H1 (cell line): Measurements from ENCODE around the gene CDH6. TPM values are rescaled to one million over a fixed set of nuclear protein-coding genes. Genes with fewer than 3 reads are reported as not detected.

Source experiments
- CTCF ChIA-PET: fragments of 300-600 bp; sonication (Branson Sonifier 250); formaldehyde crosslinking; loops from one replicate; lab custom pipeline; 2021; ENCODE audit not compliant: partially characterized antibody; lab: Charles Lee
- POLR2A ChIA-PET: fragments of 300-600 bp; sonication (Branson Sonifier 250); formaldehyde crosslinking; loops from one replicate; lab custom pipeline; 2021; ENCODE audit warnings: inconsistent platforms; ENCODE audit not compliant: partially characterized antibody; lab: Charles Lee
- DNase-seq, 2 experiments: peaks; one replicate each; pipeline versions ENCODE4 v3.0.0 to v3.0.0-alpha.2; 2010 to 2022; ENCODE audit warnings: low spot score in 2 of 2, low read depth in 1 of 2, mixed read lengths in 1 of 2
- FAIRE-seq: peaks from 2 replicates; lab custom pipeline; 2011; peaks lifted over from hg19 to GRCh38; lab: Jason Lieb, UNC
- H2AFZ ChIP-seq: 2 replicates; pipeline ENCODE4 v1.8.1; 2012; ENCODE audit warnings: low read length, inconsistent platforms
- H2AK5ac ChIP-seq: 2 replicates; pipeline ENCODE4 v1.6.1; 2013; ENCODE audit warnings: low read depth, low read length
- H2BK120ac ChIP-seq: replicated peaks from 2 replicates; pipeline ENCODE3; 2013; ENCODE audit warnings: low read depth, low read length, inconsistent platforms
- H2BK12ac ChIP-seq: 2 replicates; pipeline ENCODE4 v1.6.1; 2013; ENCODE audit warnings: low read depth, low read length
- H2BK15ac ChIP-seq: 2 replicates; pipeline ENCODE4 v1.6.1; 2013; ENCODE audit warnings: low read length
- H2BK20ac ChIP-seq: 2 replicates; pipeline ENCODE4 v1.6.1; 2013; ENCODE audit warnings: low read length
- H2BK5ac ChIP-seq: 2 replicates; pipeline ENCODE4 v1.6.1; 2013; ENCODE audit warnings: low read depth, low read length
- H3K14ac ChIP-seq: 2 replicates; pipeline ENCODE4 v1.6.1; 2013; ENCODE audit warnings: inconsistent platforms; ENCODE audit not compliant: insufficient read length
- H3K18ac ChIP-seq: 2 replicates; pipeline ENCODE4 v1.6.1; 2013; ENCODE audit warnings: low read length; ENCODE audit errors: extremely low read depth
- H3K23ac ChIP-seq: 2 replicates; pipeline ENCODE4 v1.6.1; 2013; ENCODE audit warnings: inconsistent platforms; ENCODE audit not compliant: insufficient read length
- H3K23me2 ChIP-seq: 2 replicates; pipeline ENCODE4 v1.6.1; 2013; ENCODE audit warnings: low read depth, low read length
- H3K27ac ChIP-seq: 2 replicates; pipeline ENCODE4 v1.6.1; 2011; ENCODE audit warnings: low read depth, low read length, inconsistent platforms
- H3K27me3 ChIP-seq, 4 experiments: replicated peaks in 1 of 4; 1 replicate in 1 of 4; 2 replicates in 3 of 4; pipeline versions ENCODE4 v1.6.1 to v1.8.1; 2011 to 2013; ENCODE audit warnings: low read length in 3 of 4, mild to moderate bottlenecking in 3 of 4, inconsistent platforms in 2 of 4, mixed read lengths in 2 of 4, moderate library complexity in 1 of 4; ENCODE audit not compliant: control insufficient read depth in 3 of 4, insufficient read depth in 3 of 4; ENCODE audit errors: extremely low read depth in 1 of 4
- H3K36me3 ChIP-seq, 4 experiments: 2 replicates each; pipeline versions ENCODE4 v1.6.1 to v1.8.1; 2011 to 2013; ENCODE audit warnings: mild to moderate bottlenecking in 4 of 4, low read length in 3 of 4, moderate library complexity in 2 of 4, control low read depth in 1 of 4, inconsistent platforms in 1 of 4; ENCODE audit not compliant: insufficient read depth in 4 of 4, control insufficient read depth in 2 of 4
- H3K4ac ChIP-seq: replicated peaks from 2 replicates; pipeline ENCODE3; 2013; ENCODE audit warnings: low read length, low read depth, mixed read lengths, inconsistent platforms; ENCODE audit not compliant: insufficient read length
- H3K4me1 ChIP-seq, 4 experiments: replicated peaks in 1 of 4; 1 replicate in 1 of 4; 2 replicates in 3 of 4; pipeline versions ENCODE4 v1.6.1 to v1.8.1; 2011 to 2013; ENCODE audit warnings: low read length in 3 of 4, inconsistent platforms in 2 of 4, mixed read lengths in 1 of 4; ENCODE audit not compliant: insufficient read depth in 4 of 4, control insufficient read depth in 3 of 4
- H3K4me2 ChIP-seq, 2 experiments: 2 replicates each; pipeline versions ENCODE4 v1.6.1 to v1.8.1; 2011 to 2013; ENCODE audit warnings: low read depth in 2 of 2, low read length in 2 of 2, control low read depth in 1 of 2, inconsistent platforms in 1 of 2, mild to moderate bottlenecking in 1 of 2; ENCODE audit not compliant: insufficient read depth in 1 of 2
- H3K4me3 ChIP-seq, 4 experiments: fragments of 200-600, 300-600 bp in 1 of 4; sonication (generic), shearing (Covaris generic), sonication (Bioruptor Twin) in 1 of 4; 2 replicates each; pipeline versions ENCODE4 v1.5.1 to v1.8.1; 2011 to 2016; ENCODE audit warnings: low read length in 4 of 4, low read depth in 3 of 4, control low read depth in 2 of 4, inconsistent platforms in 2 of 4, mild to moderate bottlenecking in 2 of 4, mixed read lengths in 1 of 4, moderate library complexity in 1 of 4; ENCODE audit not compliant: insufficient read depth in 2 of 4; ENCODE audit errors: extremely low read depth in 1 of 4
- H3K56ac ChIP-seq: replicated peaks from 2 replicates; pipeline ENCODE3; 2013; ENCODE audit warnings: low read depth, mild to moderate bottlenecking, mixed read lengths, low read length, inconsistent platforms; ENCODE audit not compliant: insufficient read length
- H3K79me1 ChIP-seq: 2 replicates; pipeline ENCODE4 v1.6.1; 2013; ENCODE audit warnings: low read depth, low read length, control low read depth
- H3K79me2 ChIP-seq, 2 experiments: 2 replicates each; pipeline versions ENCODE4 v1.6.1 to v1.8.1; 2012 to 2013; ENCODE audit warnings: low read length in 2 of 2, mild to moderate bottlenecking in 2 of 2, inconsistent platforms in 1 of 2; ENCODE audit not compliant: insufficient read depth in 2 of 2, control insufficient read depth in 1 of 2
- H3K9ac ChIP-seq, 4 experiments: replicated peaks in 1 of 4; 1 replicate in 1 of 4; 2 replicates in 3 of 4; pipeline versions ENCODE4 v1.6.1 to v1.8.1; 2011 to 2013; ENCODE audit warnings: low read depth in 3 of 4, low read length in 3 of 4, control low read depth in 2 of 4, mild to moderate bottlenecking in 2 of 4, moderate library complexity in 2 of 4, inconsistent platforms in 1 of 4; ENCODE audit errors: extremely low read depth in 1 of 4
- H3K9me3 ChIP-seq, 2 experiments: 2 replicates each; pipeline versions ENCODE4 v1.6.1 to v1.8.1; 2012 to 2013; ENCODE audit warnings: mild to moderate bottlenecking in 2 of 2, moderate library complexity in 2 of 2, control low read depth in 1 of 2, inconsistent platforms in 1 of 2, low read depth in 1 of 2, low read length in 1 of 2, mixed read lengths in 1 of 2; ENCODE audit not compliant: insufficient read depth in 2 of 2
- H4K20me1 ChIP-seq, 2 experiments: replicated peaks in 1 of 2; 2 replicates each; pipeline versions ENCODE3 to v1.8.1; 2011 to 2013; ENCODE audit warnings: inconsistent platforms in 2 of 2, low read length in 2 of 2, mild to moderate bottlenecking in 1 of 2; ENCODE audit not compliant: insufficient read depth in 2 of 2, control insufficient read depth in 1 of 2
- H4K5ac ChIP-seq: 2 replicates; pipeline ENCODE4 v1.6.1; 2013; ENCODE audit warnings: low read length, low read depth, mixed read lengths, inconsistent platforms; ENCODE audit not compliant: insufficient read length
- H4K8ac ChIP-seq: 2 replicates; pipeline ENCODE4 v1.8.0; 2013; ENCODE audit warnings: mild to moderate bottlenecking, moderate library complexity, low read length, inconsistent platforms; ENCODE audit not compliant: insufficient read depth; ENCODE audit errors: extremely low read depth
- H4K91ac ChIP-seq: replicated peaks from 2 replicates; pipeline ENCODE3; 2013; ENCODE audit warnings: low read length, mixed read lengths, inconsistent platforms; ENCODE audit not compliant: insufficient read length
- BACH1 ChIP-seq: IDR thresholded peaks from 2 replicates; pipeline ENCODE4 v1.6.1; 2012; ENCODE audit warnings: low read length, improper control_type of control experiment
- BCL11A ChIP-seq, 2 experiments: IDR thresholded peaks; one replicate each; pipeline ENCODE4 v1.6.1; 2011; ENCODE audit warnings: low read depth in 2 of 2, low read length in 2 of 2, mild to moderate bottlenecking in 2 of 2
- CHD2 ChIP-seq: IDR thresholded peaks from 2 replicates; pipeline ENCODE4 v1.6.1; 2012; ENCODE audit warnings: low read length, improper control_type of control experiment
- CTBP2 ChIP-seq: IDR thresholded peaks from 2 replicates; pipeline ENCODE4 v1.7.0; 2011; ENCODE audit warnings: borderline replicate concordance, mild to moderate bottlenecking, moderate library complexity, mixed read lengths, low read length; ENCODE audit not compliant: insufficient read depth, insufficient read length
- CTCF ChIP-seq, 3 experiments: IDR thresholded peaks; 1 replicate in 2 of 3; 2 replicates in 1 of 3; pipeline versions ENCODE4 v1.5.1 to v1.6.1; 2011; ENCODE audit warnings: low read length in 3 of 3, mild to moderate bottlenecking in 3 of 3, inconsistent platforms in 2 of 3, low read depth in 1 of 3, moderate library complexity in 1 of 3; ENCODE audit not compliant: insufficient read depth in 1 of 3; ENCODE audit errors: control extremely low read depth in 1 of 3
- EGR1 ChIP-seq: IDR thresholded peaks from 2 replicates; pipeline ENCODE4 v1.6.1; 2011; ENCODE audit warnings: low read depth, low read length, borderline replicate concordance
- FOSL1 ChIP-seq: IDR thresholded peaks from 2 replicates; pipeline ENCODE4 v1.6.1; 2011; ENCODE audit warnings: mild to moderate bottlenecking, low read depth, low read length, moderate library complexity; ENCODE audit not compliant: insufficient read depth
- NRF1 ChIP-seq: IDR thresholded peaks from 2 replicates; pipeline ENCODE4 v1.6.1; 2011; ENCODE audit warnings: mild to moderate bottlenecking, low read depth, low read length, improper control_type of control experiment
- SIX5 ChIP-seq: IDR thresholded peaks from 2 replicates; pipeline ENCODE4 v1.6.1; 2011; ENCODE audit warnings: mild to moderate bottlenecking, low read depth, low read length
- TAF1 ChIP-seq: IDR thresholded peaks from 2 replicates; pipeline ENCODE4 v1.6.1; 2011; ENCODE audit warnings: mild to moderate bottlenecking, low read depth, low read length
- TAF7 ChIP-seq: optimal IDR thresholded peaks from 2 replicates; pipeline ENCODE3; 2011; ENCODE audit warnings: low read depth, mild to moderate bottlenecking, inconsistent platforms, low read length, moderate library complexity, borderline replicate concordance
- TBP ChIP-seq: IDR thresholded peaks from 2 replicates; pipeline ENCODE4 v1.6.1; 2011; ENCODE audit warnings: low read depth, low read length, improper control_type of control experiment
- WGBS, 2 experiments: shearing (Covaris generic) in 1 of 2; methylation state at CpG; one replicate each; pipeline versions ENCODE4 v1.1.6 to v1.1.7; 2013 to 2015; ENCODE audit warnings: low lambda C conversion rate in 2 of 2, mixed read lengths in 2 of 2, inconsistent platforms in 1 of 2, low coverage in 1 of 2, missing lambda C conversion rate in 1 of 2; ENCODE audit not compliant: insufficient replicate concordance in 2 of 2, insufficient coverage in 1 of 2, insufficient read length in 1 of 2; ENCODE audit errors: extremely low coverage in 1 of 2, missing lambda C conversion rate in 1 of 2; 5-methylcytosine and 5-hydroxymethylcytosine counted together
- polyA plus RNA-seq, 7 experiments: library from polyadenylated mRNA; depleted of rRNA in 3 of 7; stranded (reverse) in 5 of 7; unstranded in 2 of 7; fragments of >200 nt in 5 of 7; fragments of 200-250 nt in 2 of 7; gene quantifications; 1 replicate in 5 of 7; 2 replicates in 1 of 7; 4 replicates in 1 of 7; pipeline versions ENCODE4 v1.2.1 to v1.2.3, GENCODE V29; 2011 to 2013; ENCODE audit warnings: missing spikeins in 2 of 7, mixed read lengths in 2 of 7
- total RNA-seq: library from RNA; stranded (reverse); fragmentation: NEBNext Ultra II Directional; extraction: Animal tissue kit (Norgen Biotek cat#: 25700); gene quantifications from 2 replicates; pipeline ENCODE4 v1.2.1, GENCODE V29; 2021

Gene CDH6
- total and polyA plus RNA-seq, 2 of the 8 experiments (the other 6 are each of a cell fraction or from before 2014, with no cell fraction given): 1.4 to 1.9 TPM

- Histone ChIP-seq H2BK120ac (no peak overlapping the region), H3K23me2 (peaks cover 10% of the 10 kb centered on the region; the same call in 1 of the 2 replicates), H2AK5ac (no peak overlapping the region), H3K36me3 (no peaks in the 10 kb centered on the region), H3K27ac (no peak overlapping the region), H3K79me2 (no peaks in the 10 kb centered on the region), H3K56ac (no peak overlapping the region), H3K4me1 (peaks cover 4 to 10% (median 5%) of the 10 kb centered on the region in 4 experiments; a peak in 4 of 7 replicates), H2AFZ (no peak overlapping the region), H2BK20ac (no peak overlapping the region), H3K4ac (no peak overlapping the region), H2BK5ac (no peak overlapping the region), H4K20me1 (peaks cover 0 to 4% of the 10 kb centered on the region in 2 experiments), H3K27me3 (peaks cover 20 to 32% (median 28%) of the 10 kb centered on the region in 4 experiments), H3K18ac (no peak overlapping the region), H2BK12ac (no peak overlapping the region), H3K79me1 (no peaks in the 10 kb centered on the region), H3K4me3 (no peak overlapping the region), H4K5ac (no peak overlapping the region), H2BK15ac (no peak overlapping the region), H3K14ac (no peak overlapping the region), H3K23ac (no peak overlapping the region), H3K9me3 (no peaks in the 10 kb centered on the region), H4K8ac (no peak overlapping the region), H3K9ac (no peak overlapping the region), H3K4me2 (no peak overlapping the region), H4K91ac (no peak overlapping the region)
- DNase-seq (no peak), FAIRE-seq (no peak)
- ChIA-PET CTCF (no interaction called here), POLR2A (no interaction called here)
- 89% methylated on average over 1 of the region's 1 CpG; no CpG with 5 or more reads in 1 of the 2 experiments for WGBS, 2 experiments
- TF ChIP-seq CTCF (IDR thresholded peaks at IDR 0.05; ENCODE audit: control extremely low read depth in 1 of 3, insufficient read depth in 1 of 3, low read depth in 1 of 3, low read length in 3 of 3) (no peak), FOSL1 (no peak), CHD2 (no peak), TAF7 (no peak), NRF1 (no peak), SIX5 (no peak), TAF1 (no peak), EGR1 (no peak), BCL11A (IDR thresholded peaks at IDR 0.05; ENCODE audit: low read depth in 2 of 2, low read length in 2 of 2) (no peak), CTBP2 (no peak), BACH1 (no peak), TBP (no peak)
These were observed 3.7 kb downstream of the CDH6 start for GRCh38 chr5:31197183-31197582.
